ENCODE data around the gene MBOAT7.

The MBOAT7 gene

DNA sequence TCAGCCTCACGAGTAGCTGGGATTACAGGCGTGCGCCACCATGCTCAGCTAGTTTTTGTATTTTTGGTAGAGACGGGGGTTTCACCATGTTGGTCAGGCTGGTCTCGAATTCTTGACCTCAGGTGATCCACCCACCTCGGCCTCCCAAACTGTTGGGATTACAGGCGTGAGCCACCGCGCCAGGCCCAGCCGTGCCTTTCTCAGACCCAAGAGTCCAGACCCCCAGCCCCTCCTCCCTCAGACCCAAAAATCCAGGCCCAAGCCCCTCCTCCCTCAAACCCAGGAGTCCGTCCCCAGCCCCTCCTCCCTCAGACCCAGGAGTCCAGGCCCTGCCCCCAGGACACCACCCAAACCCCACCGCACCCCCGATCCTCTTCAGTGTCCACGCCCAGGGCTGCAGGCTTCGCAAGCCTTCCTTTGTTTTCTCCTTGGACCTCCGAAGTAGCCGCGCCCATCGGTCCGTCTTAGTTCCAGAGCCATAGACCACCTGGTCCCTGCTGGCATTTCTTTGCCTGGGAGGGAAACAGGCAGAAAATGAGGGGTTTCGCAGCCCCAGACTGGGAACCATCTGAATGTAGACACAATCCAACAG lies 20.1 kb downstream of the MBOAT7 start:
- Histone ChIP-seq H3K9ac (ENCODE audit: low read length) (no peak overlapping the region), H3K4me1 (ENCODE audit: control insufficient read depth, insufficient read depth, low read length) (no peaks in the 10 kb centered on the region), H3K9me3 (ENCODE audit: control insufficient read depth, low read length) (no peaks in the 10 kb centered on the region), H3K27me3 (replicated peaks; ENCODE audit: control insufficient read depth, insufficient read depth, low read length) (peaks cover 15% of the 10 kb centered on the region), H3K36me3 (ENCODE audit: control insufficient read depth, insufficient read depth, low read length, severe bottlenecking) (no peaks in the 10 kb centered on the region), H3K4me3 (ENCODE audit: low read length) (no peak overlapping the region)
- DNase-seq (ENCODE audit: low read depth): no peak

DNA sequence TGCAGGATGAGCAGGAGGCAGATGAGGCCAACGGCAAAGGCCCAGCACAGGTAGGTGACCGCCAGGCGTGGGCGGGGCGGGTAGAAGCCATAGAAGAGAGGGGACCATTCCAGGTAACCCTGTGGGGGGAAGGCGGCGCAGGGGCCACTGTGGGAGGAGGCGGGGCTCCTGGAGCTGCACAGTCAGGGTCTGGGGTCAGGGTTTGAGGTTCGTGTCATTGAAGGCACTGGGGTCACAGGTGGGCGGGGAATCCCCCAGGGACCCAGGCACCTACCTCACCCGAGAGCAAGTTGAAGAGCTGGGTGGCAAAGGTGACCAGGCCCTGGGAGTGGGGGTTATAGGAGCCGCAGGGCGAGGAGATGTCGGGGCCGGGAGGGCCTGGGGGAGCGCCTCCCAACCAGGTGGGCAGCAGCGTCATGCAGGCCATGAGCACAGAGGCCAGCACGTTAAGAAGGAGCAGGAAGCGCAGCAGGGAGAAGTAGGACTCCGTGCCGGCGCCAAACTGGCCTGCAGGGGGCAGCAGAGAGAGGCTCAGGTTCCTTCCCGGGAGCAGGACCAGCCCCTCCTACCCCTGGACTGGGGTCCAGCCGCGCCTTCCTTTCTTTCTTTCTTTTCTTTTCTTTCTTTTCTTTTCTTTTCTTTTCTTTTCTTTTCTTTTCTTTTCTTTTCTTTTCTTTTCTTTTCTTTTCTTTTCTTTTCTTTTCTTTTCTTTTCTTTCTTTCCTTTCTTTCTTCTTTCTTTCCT lies 21.0 kb downstream of the MBOAT7 start:
- no peaks in the 10 kb centered on the region for H3K36me3 ChIP-seq (ENCODE audit: control insufficient read depth, insufficient read depth, low read length, severe bottlenecking)
- peak; percentile 97 for DNase-seq (ENCODE audit: low read depth)

DNA sequence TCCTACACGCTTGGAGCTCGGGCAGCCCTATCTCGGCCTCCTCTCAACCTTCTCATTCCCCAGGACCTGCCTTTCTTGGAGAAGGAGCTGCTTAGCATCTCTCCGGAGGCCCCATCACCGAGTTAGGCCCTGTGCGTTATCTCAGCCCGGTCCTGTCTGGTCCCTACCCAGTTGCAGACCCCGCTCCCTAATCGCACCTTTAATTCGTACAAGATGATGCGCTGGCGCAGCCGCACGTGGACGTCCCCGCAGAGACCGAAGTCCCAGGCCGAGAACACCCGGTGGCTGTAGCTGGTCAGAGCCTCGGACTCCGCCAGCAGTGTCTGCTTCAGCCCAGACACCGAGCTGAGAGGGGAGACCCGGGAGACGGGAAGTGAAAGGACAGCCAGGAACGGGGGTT lies 24.2 kb downstream of the MBOAT7 start:
- Histone ChIP-seq H3K9ac (ENCODE audit: low read length) (no peak overlapping the region), H3K4me3 (ENCODE audit: low read length) (no peak overlapping the region), H3K27me3 (replicated peaks; ENCODE audit: control insufficient read depth, insufficient read depth, low read length) (peaks cover 18% of the 10 kb centered on the region)

More for the DNA sequence above, 21.0 kb downstream of the MBOAT7 start:
- no peaks in the 10 kb centered on the region for H3K9me3 ChIP-seq (ENCODE audit: control insufficient read depth, low read length)
- H3K27me3 ChIP-seq (replicated peaks; ENCODE audit: control insufficient read depth, insufficient read depth, low read length): peaks cover 18% of the 10 kb centered on the region
- no peak overlapping the region for H3K9ac ChIP-seq (ENCODE audit: low read length)
- no peaks in the 10 kb centered on the region for H3K4me1 ChIP-seq (ENCODE audit: control insufficient read depth, insufficient read depth, low read length)
- no peak overlapping the region for H3K4me3 ChIP-seq (ENCODE audit: low read length)

DNA sequence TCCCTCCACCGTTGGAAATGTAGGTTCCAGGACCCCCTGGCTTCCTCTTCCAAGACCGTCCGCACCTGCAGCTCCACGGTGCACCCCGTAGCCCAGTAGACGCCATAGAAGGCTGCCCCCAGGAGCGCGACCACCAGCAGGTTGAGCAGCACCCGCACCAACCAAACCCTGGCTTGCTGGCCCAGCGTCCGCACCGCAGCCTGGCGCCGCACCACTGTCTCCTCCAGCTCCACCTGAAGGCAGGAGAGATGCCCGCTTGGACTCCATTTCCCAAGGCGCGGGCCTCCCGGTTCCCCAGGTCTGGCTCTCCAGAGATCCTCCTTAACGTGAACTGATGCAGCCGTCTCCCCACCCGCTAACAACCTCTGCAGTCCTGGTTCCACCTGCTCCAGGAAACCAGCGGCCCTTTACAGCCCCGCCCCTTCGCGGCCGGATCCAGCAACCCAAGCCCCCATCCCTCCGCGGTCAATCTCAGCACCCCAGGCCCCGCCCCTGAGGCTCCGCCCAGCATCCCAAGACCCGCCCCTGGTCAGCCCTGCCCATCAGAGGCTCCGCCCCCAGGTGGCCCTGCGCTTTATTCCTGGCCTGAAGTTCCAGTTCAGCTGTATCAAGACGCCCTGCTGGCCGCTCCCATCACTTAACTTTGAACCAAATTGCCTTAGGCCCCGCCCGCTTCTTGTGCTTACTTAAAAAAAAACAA lies 24.9 kb downstream of the MBOAT7 start:
- DNase-seq (ENCODE audit: low read depth): peak; percentile 80
- Histone ChIP-seq H3K27me3 (replicated peaks; ENCODE audit: control insufficient read depth, insufficient read depth, low read length) (peaks cover 18% of the 10 kb centered on the region), H3K36me3 (ENCODE audit: control insufficient read depth, insufficient read depth, low read length, severe bottlenecking) (no peaks in the 10 kb centered on the region), H3K9ac (ENCODE audit: low read length) (no peak overlapping the region), H3K4me1 (ENCODE audit: control insufficient read depth, insufficient read depth, low read length) (peaks cover 9% of the 10 kb centered on the region), H3K9me3 (ENCODE audit: control insufficient read depth, low read length) (no peaks in the 10 kb centered on the region), H3K4me3 (ENCODE audit: low read length) (no peak overlapping the region)

More for the DNA sequence above, 24.2 kb downstream of the MBOAT7 start:
- no peak for DNase-seq (ENCODE audit: low read depth)
- peaks cover 7% of the 10 kb centered on the region for H3K4me1 ChIP-seq (ENCODE audit: control insufficient read depth, insufficient read depth, low read length)
- no peaks in the 10 kb centered on the region for H3K36me3 ChIP-seq (ENCODE audit: control insufficient read depth, insufficient read depth, low read length, severe bottlenecking)
- H3K9me3 ChIP-seq (ENCODE audit: control insufficient read depth, low read length): no peaks in the 10 kb centered on the region

DNA sequence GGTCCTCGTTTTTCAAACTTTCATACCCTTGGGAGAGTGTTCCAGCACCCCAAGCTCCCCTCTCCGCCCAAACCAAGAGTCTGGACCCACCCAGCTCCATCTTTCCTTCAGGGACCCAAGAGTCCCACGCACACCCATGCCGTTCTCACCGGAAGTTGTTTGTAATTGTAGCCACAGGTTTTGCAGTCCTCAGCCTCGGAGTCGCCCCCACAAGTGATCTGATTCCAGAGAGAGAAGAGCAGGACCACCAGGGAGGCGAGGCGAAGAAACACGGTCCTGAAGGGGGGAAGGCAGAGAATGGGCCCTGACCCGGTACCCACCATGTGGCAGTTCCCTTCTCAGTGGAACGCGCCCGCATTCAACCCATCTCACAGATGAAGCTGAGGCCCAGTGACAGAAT lies 26.5 kb downstream of the MBOAT7 start:
- Histone ChIP-seq H3K27me3 (replicated peaks; ENCODE audit: control insufficient read depth, insufficient read depth, low read length) (peaks cover 18% of the 10 kb centered on the region), H3K36me3 (ENCODE audit: control insufficient read depth, insufficient read depth, low read length, severe bottlenecking) (peaks cover 4% of the 10 kb centered on the region), H3K4me3 (ENCODE audit: low read length) (peak overlapping the region; percentile 71), H3K9ac (ENCODE audit: low read length) (no peak overlapping the region), H3K9me3 (ENCODE audit: control insufficient read depth, low read length) (no peaks in the 10 kb centered on the region), H3K4me1 (ENCODE audit: control insufficient read depth, insufficient read depth, low read length) (peaks cover 20% of the 10 kb centered on the region)
- DNase-seq (ENCODE audit: low read depth): no peak

DNA sequence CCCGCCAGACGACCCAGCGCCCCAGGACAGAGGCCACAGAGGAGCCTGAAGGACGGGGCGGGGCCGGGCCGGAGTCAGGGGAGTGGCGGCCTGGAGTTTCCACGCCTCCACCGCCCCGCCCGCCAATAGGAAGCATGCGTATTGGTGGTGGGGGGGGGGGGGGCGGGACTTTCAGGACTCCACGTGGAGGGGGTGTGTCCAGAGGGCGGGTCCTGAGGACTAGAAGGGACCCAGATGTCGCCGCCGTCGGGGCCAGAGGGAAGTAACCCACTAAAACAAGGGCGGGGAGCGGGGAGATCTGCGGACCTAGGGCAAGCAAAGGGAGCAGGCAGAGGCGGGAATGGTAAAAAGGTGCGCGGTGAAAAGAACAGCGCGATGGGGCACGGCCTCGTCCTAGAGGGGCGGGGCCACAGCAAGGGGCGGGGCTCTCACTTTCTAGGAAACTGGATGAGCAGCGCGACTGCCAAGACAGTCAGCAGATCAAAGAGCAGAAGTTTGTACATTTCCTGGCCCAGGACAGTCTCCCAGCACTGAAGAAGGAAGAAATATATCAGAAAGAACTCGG lies 27.1 kb downstream of the MBOAT7 start:
- Histone ChIP-seq H3K36me3 (ENCODE audit: control insufficient read depth, insufficient read depth, low read length, severe bottlenecking) (peaks cover 9% of the 10 kb centered on the region), H3K9ac (ENCODE audit: low read length) (no peak overlapping the region), H3K27me3 (replicated peaks; ENCODE audit: control insufficient read depth, insufficient read depth, low read length) (peaks cover 18% of the 10 kb centered on the region), H3K4me1 (ENCODE audit: control insufficient read depth, insufficient read depth, low read length) (peaks cover 20% of the 10 kb centered on the region), H3K9me3 (ENCODE audit: control insufficient read depth, low read length) (no peaks in the 10 kb centered on the region), H3K4me3 (ENCODE audit: low read length) (peak overlapping the region; percentile 71)
- DNase-seq (ENCODE audit: low read depth): peak; percentile 42

DNA sequence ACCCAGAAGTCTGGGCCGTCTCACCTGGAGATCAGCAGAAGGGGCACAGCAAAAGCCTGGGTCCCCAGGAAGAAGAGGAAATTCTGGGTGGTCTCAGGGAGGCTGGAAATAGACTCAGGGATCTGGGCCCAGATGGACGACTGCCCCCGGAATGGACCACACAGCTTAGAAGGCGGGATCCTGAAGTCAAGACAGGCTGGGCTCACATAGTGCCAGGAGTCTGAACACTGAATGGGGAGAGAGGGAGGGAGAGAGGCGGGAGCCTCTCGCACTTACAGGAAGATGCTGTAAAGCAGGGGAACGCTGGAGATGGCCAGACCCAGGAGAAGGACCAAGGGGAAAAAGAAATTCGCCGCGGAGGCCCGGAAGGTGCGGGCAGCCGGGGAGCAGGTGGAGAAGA lies 28.5 kb downstream of the MBOAT7 start:
- peaks cover 18% of the 10 kb centered on the region for H3K27me3 ChIP-seq (replicated peaks; ENCODE audit: control insufficient read depth, insufficient read depth, low read length)
- H3K9ac ChIP-seq (ENCODE audit: low read length): peak overlapping the region; percentile 82
- H3K4me1 ChIP-seq (ENCODE audit: control insufficient read depth, insufficient read depth, low read length): peaks cover 20% of the 10 kb centered on the region
- H3K36me3 ChIP-seq (ENCODE audit: control insufficient read depth, insufficient read depth, low read length, severe bottlenecking): peaks cover 23% of the 10 kb centered on the region
- no peak for DNase-seq (ENCODE audit: low read depth)
- H3K9me3 ChIP-seq (ENCODE audit: control insufficient read depth, low read length): no peaks in the 10 kb centered on the region
- H3K4me3 ChIP-seq (ENCODE audit: low read length): peak overlapping the region; percentile 85

DNA sequence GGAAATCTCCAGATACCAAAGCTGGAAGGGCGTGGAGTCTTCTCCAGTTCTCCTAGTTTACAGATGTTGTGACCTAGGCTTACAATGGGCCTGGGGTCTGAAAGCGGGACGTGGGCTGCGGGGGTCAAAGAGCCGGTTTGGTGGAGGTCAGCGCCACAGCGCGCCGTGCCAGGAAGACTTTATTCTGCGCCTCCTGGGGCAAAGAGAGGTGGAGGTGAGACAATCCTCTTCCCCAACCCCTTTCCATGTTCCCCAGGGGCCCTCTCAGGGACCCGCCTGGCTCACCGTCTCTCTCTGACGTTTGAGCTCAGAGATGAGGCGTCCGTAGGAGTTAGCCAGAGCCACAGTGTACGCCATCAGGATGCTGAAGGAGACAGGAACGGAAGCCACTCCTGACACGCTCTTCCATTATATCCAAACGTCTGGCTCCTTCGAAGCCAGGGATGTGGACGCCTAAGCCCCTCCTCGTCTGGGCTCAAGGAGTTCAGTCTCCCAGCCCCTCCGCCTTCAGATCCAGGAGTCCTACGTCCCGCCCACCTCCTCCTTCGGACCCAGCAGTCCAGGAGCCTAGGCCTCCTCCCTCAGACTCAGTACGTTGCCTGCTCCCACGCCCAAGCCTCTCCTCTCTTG lies 29.1 kb downstream of the MBOAT7 start:
- Histone ChIP-seq H3K27me3 (replicated peaks; ENCODE audit: control insufficient read depth, insufficient read depth, low read length) (peaks cover 13% of the 10 kb centered on the region), H3K4me3 (ENCODE audit: low read length) (peak overlapping the region; percentile 85), H3K4me1 (ENCODE audit: control insufficient read depth, insufficient read depth, low read length) (peaks cover 20% of the 10 kb centered on the region), H3K9me3 (ENCODE audit: control insufficient read depth, low read length) (no peaks in the 10 kb centered on the region), H3K36me3 (ENCODE audit: control insufficient read depth, insufficient read depth, low read length, severe bottlenecking) (peaks cover 28% of the 10 kb centered on the region), H3K9ac (ENCODE audit: low read length) (peak overlapping the region; percentile 82)
- peak; percentile 61 for DNase-seq (ENCODE audit: low read depth)

DNA sequence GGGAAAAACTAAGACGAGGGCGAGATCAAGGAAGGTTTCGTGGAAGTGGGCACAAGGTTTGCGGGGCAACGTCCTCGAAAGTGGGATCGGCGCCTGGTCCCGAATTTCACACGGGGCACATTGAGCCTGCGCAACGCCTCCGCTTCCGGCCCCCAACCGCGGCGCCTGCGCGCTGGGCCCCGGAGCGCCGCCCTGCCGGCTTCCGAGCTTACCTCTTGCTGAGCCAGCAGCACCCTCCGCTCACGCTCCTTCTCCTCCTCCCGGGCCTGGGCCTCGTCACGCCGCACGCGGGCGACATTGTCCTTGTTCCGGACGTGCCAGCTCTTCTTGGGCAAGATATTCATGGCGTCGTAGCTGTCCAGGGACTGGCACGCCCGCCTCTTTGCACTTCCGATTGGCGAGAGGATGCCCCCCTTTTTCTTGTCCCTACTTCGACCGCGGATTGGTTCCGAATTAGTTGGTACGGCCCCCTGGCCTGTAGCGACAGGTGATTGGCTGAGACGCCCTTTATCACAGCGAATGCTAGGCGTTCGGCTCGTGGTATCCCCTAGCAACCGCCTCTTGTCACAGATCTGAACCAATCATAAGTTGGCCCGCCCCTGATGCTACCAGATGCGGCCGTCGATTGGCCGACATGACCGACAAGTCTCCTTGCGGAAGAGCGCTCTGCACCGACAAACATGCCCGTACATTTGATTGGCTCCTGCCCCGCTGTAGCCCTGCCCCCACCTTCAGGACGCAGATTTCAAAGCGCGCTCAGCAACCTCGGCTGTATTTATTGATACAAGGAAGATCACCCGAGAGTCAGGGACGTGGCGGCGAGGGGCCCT lies 29.8 kb downstream of the MBOAT7 start, which contains the start of gene LENG1:
LENG1 (minus strand) TSS at position 370 of the 830 bp plus-strand sequence; CDS start at position 344, 26 bp downstream.
- Histone ChIP-seq H3K4me3 (ENCODE audit: low read length) (peak within 1 kb of the TSS; percentile 85), H3K9ac (ENCODE audit: low read length) (peak within 1 kb of the TSS; percentile 91), H3K4me1 (ENCODE audit: control insufficient read depth, insufficient read depth, low read length) (peaks cover 26% of the 10 kb centered on the region), H3K36me3 (ENCODE audit: control insufficient read depth, insufficient read depth, low read length, severe bottlenecking) (peaks cover 35% of the 10 kb centered on the region), H3K9me3 (ENCODE audit: control insufficient read depth, low read length) (no peaks in the 10 kb centered on the region), H3K27me3 (replicated peaks; ENCODE audit: control insufficient read depth, insufficient read depth, low read length) (peaks cover 6% of the 10 kb centered on the region)
- DNase-seq (ENCODE audit: low read depth): peak; percentile 100

DNA sequence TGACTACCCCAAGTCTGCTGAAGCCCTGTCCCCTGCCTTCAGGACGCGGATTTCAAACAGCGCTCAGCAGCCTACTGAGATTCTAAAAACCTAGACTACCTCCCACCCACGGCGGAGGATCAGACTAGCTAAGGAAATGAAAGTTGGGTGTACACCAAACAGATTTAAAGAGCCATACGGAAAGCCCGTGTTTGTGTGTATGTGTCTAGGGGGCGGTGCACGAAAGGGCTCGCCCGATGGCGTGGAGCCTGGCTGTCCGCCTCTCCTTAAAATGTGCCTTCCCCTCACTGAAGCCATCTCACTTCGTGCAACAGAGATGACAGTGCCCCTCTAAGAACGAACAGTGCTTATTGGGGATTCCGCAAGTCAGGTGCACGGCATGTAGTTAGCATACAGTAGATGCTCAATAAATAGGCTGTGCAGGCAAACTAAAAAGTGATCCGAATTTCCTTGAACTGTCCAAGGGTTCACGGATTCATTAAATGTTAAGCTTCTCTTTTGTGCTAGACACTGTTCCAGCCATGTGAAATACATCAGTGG lies 30.5 kb downstream of the MBOAT7 start:
- Histone ChIP-seq H3K9ac (ENCODE audit: low read length) (peak overlapping the region; percentile 91), H3K4me3 (ENCODE audit: low read length) (peak overlapping the region; percentile 85), H3K36me3 (ENCODE audit: control insufficient read depth, insufficient read depth, low read length, severe bottlenecking) (peaks cover 42% of the 10 kb centered on the region), H3K9me3 (ENCODE audit: control insufficient read depth, low read length) (no peaks in the 10 kb centered on the region), H3K27me3 (replicated peaks; ENCODE audit: control insufficient read depth, insufficient read depth, low read length) (no peaks in the 10 kb centered on the region), H3K4me1 (ENCODE audit: control insufficient read depth, insufficient read depth, low read length) (peaks cover 32% of the 10 kb centered on the region)
- peak; percentile 58 for DNase-seq (ENCODE audit: low read depth)
